Loucy (cell line): Measurements from ENCODE around the gene GRWD1.

Source experiments
- H2AFZ ChIP-seq: fragments of 200-600 bp; sonication (generic); 2 replicates; pipeline ENCODE4 v1.6.0; 2016; ENCODE audit warnings: antibody characterized with exemption, mild to moderate bottlenecking, low read length, moderate library complexity
- H3F3A ChIP-seq: fragments of 200-600 bp; 2 replicates; pipeline ENCODE4 v1.6.0; 2016; ENCODE audit warnings: antibody characterized with exemption, low read depth, mild to moderate bottlenecking
- H3K27me3 ChIP-seq: fragments of 200-600 bp; sonication (generic); 2 replicates; pipeline ENCODE4 v1.6.1; 2014; ENCODE audit warnings: low read length, mild to moderate bottlenecking; ENCODE audit not compliant: insufficient read depth, poor library complexity, severe bottlenecking
- H3K36me3 ChIP-seq: fragments of 200-600 bp; sonication (generic); 2 replicates; pipeline ENCODE4 v1.6.1; 2016; ENCODE audit warnings: low read length; ENCODE audit not compliant: insufficient read depth
- H3K4me1 ChIP-seq: fragments of 200-600 bp; sonication (generic); 2 replicates; pipeline ENCODE4 v1.5.1; 2014; ENCODE audit warnings: low read length, mild to moderate bottlenecking; ENCODE audit not compliant: insufficient read depth, poor library complexity, severe bottlenecking
- H3K4me2 ChIP-seq: fragments of 200-600 bp; sonication (generic); 2 replicates; pipeline ENCODE4 v1.6.0; 2014; ENCODE audit warnings: antibody characterized with exemption, low read length, low read depth, mild to moderate bottlenecking; ENCODE audit not compliant: poor library complexity, severe bottlenecking
- H3K4me3 ChIP-seq: fragments of 200-600 bp; sonication (generic); 2 replicates; pipeline ENCODE4 v1.5.1; 2014; ENCODE audit warnings: low read length, mild to moderate bottlenecking, mixed read lengths; ENCODE audit not compliant: poor library complexity, severe bottlenecking
- H3K79me2 ChIP-seq: fragments of 200-600 bp; sonication (generic); 2 replicates; pipeline ENCODE4 v1.6.1; 2014; ENCODE audit warnings: low read length; ENCODE audit not compliant: insufficient read depth
- H3K9ac ChIP-seq: fragments of 200-600 bp; sonication (generic); 2 replicates; pipeline ENCODE4 v1.6.0; 2014; ENCODE audit warnings: mild to moderate bottlenecking, low read depth, low read length, moderate library complexity; ENCODE audit not compliant: poor library complexity, severe bottlenecking
- H3K9me2 ChIP-seq: fragments of 200-600 bp; sonication (generic); replicated peaks from 2 replicates; pipeline ENCODE4 v1.6.1; 2016; ENCODE audit warnings: low read depth, low read length, mixed read lengths
- H3K9me3 ChIP-seq: fragments of 200-600 bp; sonication (generic); 2 replicates; pipeline ENCODE4 v1.6.1; 2014; ENCODE audit warnings: mild to moderate bottlenecking, antibody characterized with exemption, low read length, low read depth; ENCODE audit not compliant: insufficient read depth
- H4K20me1 ChIP-seq: fragments of 200-600 bp; sonication (generic); 2 replicates; pipeline ENCODE4 v1.6.0; 2014; ENCODE audit warnings: antibody characterized with exemption, low read length, mild to moderate bottlenecking; ENCODE audit not compliant: insufficient read depth, poor library complexity, severe bottlenecking
- EZH2phosphoT487 ChIP-seq: fragments of 200-600 bp; IDR thresholded peaks from 2 replicates; pipeline ENCODE4 v1.6.1; 2018; ENCODE audit warnings: antibody characterized with exemption, mild to moderate bottlenecking, moderate library complexity, borderline replicate concordance
- TF ChIP-seq, protein P1 (sequence below): fragments of 200-600 bp; sonication (generic); conservative IDR thresholded peaks from 2 replicates; pipeline ENCODE4 v1.5.1; 2014; ENCODE audit warnings: mild to moderate bottlenecking, antibody characterized with exemption, low read length

The GRWD1 gene

DNA sequence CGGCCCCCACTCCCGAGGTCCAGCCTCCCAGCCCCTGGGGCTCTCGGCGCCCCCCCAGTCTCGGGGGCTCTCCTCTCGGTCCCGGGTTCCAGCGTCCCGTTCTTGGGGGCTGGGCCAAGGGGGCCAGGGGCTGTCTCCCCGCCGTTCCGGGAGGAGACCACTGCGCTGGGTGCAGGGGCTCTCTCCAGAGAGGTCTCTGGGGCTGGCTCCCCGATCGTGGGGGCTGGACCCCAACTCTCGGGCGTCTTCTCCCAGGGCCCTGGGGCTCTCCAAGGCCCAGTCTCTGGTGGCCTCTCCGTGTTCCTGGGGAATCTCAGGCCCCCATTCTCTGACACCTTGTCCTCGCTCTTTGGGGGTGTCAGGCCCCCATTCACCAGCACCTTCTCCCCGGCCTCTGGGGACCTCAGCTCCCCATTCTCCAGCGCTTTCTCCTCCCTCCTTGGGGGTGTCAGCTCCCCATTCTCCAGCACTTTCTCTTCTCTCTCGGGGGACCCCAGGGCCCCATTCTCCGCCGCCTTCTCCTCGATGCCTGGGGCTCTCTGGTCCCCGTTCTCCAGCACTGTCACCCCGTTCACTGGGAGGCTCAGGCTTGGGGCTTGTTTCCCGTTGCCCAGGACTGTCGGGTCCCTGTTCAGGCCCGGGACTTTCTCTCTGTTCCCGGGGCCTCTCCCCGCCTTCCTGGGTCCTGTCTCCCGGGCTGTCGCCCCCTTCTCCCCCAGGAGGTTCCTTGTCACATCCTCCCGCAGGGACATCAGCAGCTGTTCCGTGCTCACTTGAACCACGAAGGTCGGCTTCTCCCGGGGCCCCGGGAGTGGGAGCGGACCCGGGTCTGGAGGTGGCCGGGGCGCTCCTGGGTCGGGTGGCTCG lies 52.2 kb downstream of the GRWD1 start:
- no peaks in the 10 kb centered on the region for H3K36me3 ChIP-seq
- no peak overlapping the region for H3K4me3 ChIP-seq
- no peak overlapping the region for H3K9ac ChIP-seq
- H3K9me2 ChIP-seq: no peaks in the 10 kb centered on the region
- H3K27me3 ChIP-seq: no peaks in the 10 kb centered on the region
- no peak overlapping the region for H2AFZ ChIP-seq
- H3K79me2 ChIP-seq: no peaks in the 10 kb centered on the region
- H3K9me3 ChIP-seq: no peaks in the 10 kb centered on the region
- H3K4me2 ChIP-seq: no peak overlapping the region
- TF ChIP-seq EZH2phosphoT487: no peak
- no peaks in the 10 kb centered on the region for H4K20me1 ChIP-seq
- peaks cover 4% of the 10 kb centered on the region; the same call in 1 of the 2 replicates for H3F3A ChIP-seq
- H3K4me1 ChIP-seq: peaks cover 21% of the 10 kb centered on the region

DNA sequence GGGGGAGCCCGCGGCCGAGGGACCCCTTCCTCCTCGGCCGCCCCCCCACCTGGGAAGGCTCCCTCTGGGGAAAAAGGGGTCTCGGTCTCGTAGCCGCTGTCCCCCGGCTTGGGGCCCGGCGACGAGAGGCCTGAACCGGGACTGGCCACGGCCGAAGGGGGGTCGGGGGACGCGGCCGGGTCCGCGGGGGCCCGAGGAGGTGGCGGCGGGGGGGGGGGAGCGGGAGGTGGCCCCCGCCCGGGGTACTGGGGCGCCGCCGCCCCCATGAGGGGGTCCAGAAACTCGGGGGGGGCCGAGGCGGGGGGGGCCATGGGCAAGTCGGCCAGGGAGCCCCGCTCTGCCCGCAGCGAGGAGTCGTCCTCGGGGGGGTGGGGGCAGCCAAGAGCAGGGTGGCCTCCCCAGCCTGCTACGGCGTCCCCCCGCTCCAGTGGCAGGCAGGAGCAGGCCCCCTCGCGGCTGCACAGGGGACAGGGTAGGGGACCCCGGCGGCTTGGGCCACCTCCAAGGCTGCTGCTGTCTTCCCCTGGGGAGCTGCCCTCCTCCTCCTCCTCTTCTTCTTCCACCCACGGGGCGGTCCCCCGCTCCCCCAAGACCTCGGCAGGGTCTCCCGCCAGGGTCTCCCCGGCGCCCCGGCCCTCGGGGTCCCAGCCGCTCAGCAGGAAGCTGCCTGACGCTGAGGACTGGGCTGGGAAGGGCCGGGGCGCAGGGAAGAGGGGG lies 53.0 kb downstream of the GRWD1 start:
- no peak overlapping the region for H3K4me2 ChIP-seq
- no peaks in the 10 kb centered on the region for H3K27me3 ChIP-seq
- no peaks in the 10 kb centered on the region for H3K36me3 ChIP-seq
- no peak for TF ChIP-seq EZH2phosphoT487
- TF ChIP-seq, protein P1, sequence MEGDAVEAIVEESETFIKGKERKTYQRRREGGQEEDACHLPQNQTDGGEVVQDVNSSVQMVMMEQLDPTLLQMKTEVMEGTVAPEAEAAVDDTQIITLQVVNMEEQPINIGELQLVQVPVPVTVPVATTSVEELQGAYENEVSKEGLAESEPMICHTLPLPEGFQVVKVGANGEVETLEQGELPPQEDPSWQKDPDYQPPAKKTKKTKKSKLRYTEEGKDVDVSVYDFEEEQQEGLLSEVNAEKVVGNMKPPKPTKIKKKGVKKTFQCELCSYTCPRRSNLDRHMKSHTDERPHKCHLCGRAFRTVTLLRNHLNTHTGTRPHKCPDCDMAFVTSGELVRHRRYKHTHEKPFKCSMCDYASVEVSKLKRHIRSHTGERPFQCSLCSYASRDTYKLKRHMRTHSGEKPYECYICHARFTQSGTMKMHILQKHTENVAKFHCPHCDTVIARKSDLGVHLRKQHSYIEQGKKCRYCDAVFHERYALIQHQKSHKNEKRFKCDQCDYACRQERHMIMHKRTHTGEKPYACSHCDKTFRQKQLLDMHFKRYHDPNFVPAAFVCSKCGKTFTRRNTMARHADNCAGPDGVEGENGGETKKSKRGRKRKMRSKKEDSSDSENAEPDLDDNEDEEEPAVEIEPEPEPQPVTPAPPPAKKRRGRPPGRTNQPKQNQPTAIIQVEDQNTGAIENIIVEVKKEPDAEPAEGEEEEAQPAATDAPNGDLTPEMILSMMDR: no peak
- H3K4me3 ChIP-seq: no peak overlapping the region
- no peaks in the 10 kb centered on the region for H4K20me1 ChIP-seq
- H3K9me3 ChIP-seq: no peaks in the 10 kb centered on the region
- H3F3A ChIP-seq: peaks cover 4% of the 10 kb centered on the region; the same call in 1 of the 2 replicates
- no peaks in the 10 kb centered on the region for H3K79me2 ChIP-seq
- no peaks in the 10 kb centered on the region for H3K9me2 ChIP-seq
- no peak overlapping the region for H2AFZ ChIP-seq
- peaks cover 21% of the 10 kb centered on the region for H3K4me1 ChIP-seq
- no peak overlapping the region for H3K9ac ChIP-seq

DNA sequence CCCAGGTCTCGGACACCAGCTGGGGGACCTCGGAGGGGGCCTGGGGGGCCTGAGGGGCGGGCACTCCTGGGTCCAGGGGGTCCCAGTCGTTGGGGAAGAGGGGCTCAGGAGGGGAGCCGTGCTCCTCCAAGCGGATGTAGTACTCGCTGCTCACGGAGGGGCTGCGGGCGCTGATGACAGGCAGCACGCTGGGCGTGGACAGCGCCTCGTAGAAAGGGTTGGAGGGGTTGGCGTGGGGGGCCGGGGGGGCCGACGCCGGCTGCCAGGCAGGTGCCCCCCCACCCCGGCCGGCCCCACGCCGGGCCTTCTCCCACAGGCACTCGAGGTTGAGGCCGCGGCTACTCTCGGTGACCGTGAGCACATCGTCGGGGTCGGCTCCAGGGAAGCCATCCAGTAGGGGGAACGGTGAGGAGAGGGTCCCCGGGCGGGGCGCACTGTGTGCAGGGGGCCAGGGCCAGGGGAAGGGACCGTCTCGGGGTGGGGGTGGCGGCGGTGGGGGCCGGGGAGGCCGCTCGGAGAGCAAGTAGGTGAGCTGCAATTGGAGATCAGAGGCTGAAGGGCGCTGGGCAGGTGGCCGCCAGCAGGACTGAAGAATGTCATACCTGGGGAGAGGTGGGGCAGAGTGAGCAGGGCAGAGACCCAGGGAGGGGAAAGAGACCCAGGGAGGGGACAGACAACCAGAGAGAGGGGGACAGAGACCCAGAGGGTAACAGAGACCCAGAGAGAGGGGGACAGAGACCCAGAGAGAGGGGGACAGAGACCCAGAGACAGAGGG lies 53.7 kb downstream of the GRWD1 start:
- peaks cover 21% of the 10 kb centered on the region for H3K4me1 ChIP-seq
- no peaks in the 10 kb centered on the region for H3K36me3 ChIP-seq
- no peak overlapping the region for H3K4me2 ChIP-seq
- no peak overlapping the region for H3K4me3 ChIP-seq
- peaks cover 4% of the 10 kb centered on the region; the same call in 1 of the 2 replicates for H3F3A ChIP-seq
- H3K9me2 ChIP-seq: no peaks in the 10 kb centered on the region
- H2AFZ ChIP-seq: no peak overlapping the region
- H3K9me3 ChIP-seq: no peaks in the 10 kb centered on the region
- H3K9ac ChIP-seq: no peak overlapping the region
- no peaks in the 10 kb centered on the region for H3K79me2 ChIP-seq
- TF ChIP-seq EZH2phosphoT487: no peak
- TF ChIP-seq, protein P1: no peak
- H4K20me1 ChIP-seq: no peaks in the 10 kb centered on the region
- no peaks in the 10 kb centered on the region for H3K27me3 ChIP-seq
